HG03025 (cell line): ENCODE results near the gene C16orf90.
"Not testable (repeated sequence)": the region's sequence is repeated elsewhere in the genome, so short reads cannot be mapped to it uniquely, and the experiment has no call there.

Experiments used
- ATAC-seq: cut with Tn5 transposase; IDR thresholded peaks from one replicate; pipeline ENCODE4 v1.9.1; 2021; ENCODE audit warnings: mild to moderate bottlenecking, moderate library complexity; ENCODE audit not compliant: unreplicated experiment, low FRiP score

The C16orf90 gene

GRCh38 chr16:3495176-3495575 lies at the start of gene C16orf90:
C16orf90 (minus strand) TSS chr16:3495489; CDS start chr16:3495421, 68 bp downstream.
- no peak for ATAC-seq

GRCh38 chr16:3542601-3543373 lies 47.5 kb upstream of the C16orf90 start:
- ATAC-seq, result no peak

GRCh38 chr16:3541527-3542155 lies 46.4 kb upstream of the C16orf90 start:
- no peak for ATAC-seq

- ATAC-seq, result no peak
Measured at GRCh38 chr16:3538222-3538621, 42.9 kb upstream of the C16orf90 start.

- ATAC-seq, result no peak
Measured at GRCh38 chr16:3536851-3537250, 41.6 kb upstream of the C16orf90 start.

GRCh38 chr16:3536271-3536731 lies 41.0 kb upstream of the C16orf90 start:
- no peak for ATAC-seq

GRCh38 chr16:3534126-3534525 lies 38.8 kb upstream of the C16orf90 start:
- ATAC-seq, result no peak

- no peak for ATAC-seq
Measured at GRCh38 chr16:3532741-3533140, 37.5 kb upstream of the C16orf90 start.

GRCh38 chr16:3530371-3530914 lies 35.2 kb upstream of the C16orf90 start:
- ATAC-seq, result no peak

GRCh38 chr16:3529175-3529574 lies 33.9 kb upstream of the C16orf90 start:
- no peak for ATAC-seq

- no peak for ATAC-seq
Measured at GRCh38 chr16:3528406-3528805, 33.1 kb upstream of the C16orf90 start.

GRCh38 chr16:3527216-3527829 lies 32.0 kb upstream of the C16orf90 start:
- ATAC-seq, result not testable (repeated sequence)

- no peak for ATAC-seq
Measured at GRCh38 chr16:3525951-3526350, 30.7 kb upstream of the C16orf90 start.

GRCh38 chr16:3523281-3523680 lies 28.0 kb upstream of the C16orf90 start:
- ATAC-seq, result no peak

GRCh38 chr16:3520841-3521240 lies 25.6 kb upstream of the C16orf90 start:
- ATAC-seq, result no peak

- ATAC-seq, result no peak
Measured at GRCh38 chr16:3520413-3520812, 25.1 kb upstream of the C16orf90 start.

- ATAC-seq, result no peak
Measured at GRCh38 chr16:3519581-3519980, 24.3 kb upstream of the C16orf90 start.

GRCh38 chr16:3518986-3519348 lies 23.7 kb upstream of the C16orf90 start:
- no peak for ATAC-seq

GRCh38 chr16:3518292-3518985 lies 23.1 kb upstream of the C16orf90 start:
- no peak for ATAC-seq

- ATAC-seq, result no peak
Measured at GRCh38 chr16:3515897-3516296, 20.6 kb upstream of the C16orf90 start.

- ATAC-seq, result no peak
Measured at GRCh38 chr16:3514621-3515020, 19.3 kb upstream of the C16orf90 start.
